C4-2B (cell line): ENCODE results near the gene SLC43A2.

Source experiments
- ZFX ChIP-seq: fragments of 450-650 bp; IDR thresholded peaks from 2 replicates; pipeline ENCODE4 v1.6.1; 2017
- TF ChIP-seq, protein P1 (sequence below): fragments of 450-650 bp; conservative IDR thresholded peaks from 2 replicates; pipeline ENCODE4 v1.5.1; 2017; ENCODE audit warnings: mild to moderate bottlenecking

DNA sequence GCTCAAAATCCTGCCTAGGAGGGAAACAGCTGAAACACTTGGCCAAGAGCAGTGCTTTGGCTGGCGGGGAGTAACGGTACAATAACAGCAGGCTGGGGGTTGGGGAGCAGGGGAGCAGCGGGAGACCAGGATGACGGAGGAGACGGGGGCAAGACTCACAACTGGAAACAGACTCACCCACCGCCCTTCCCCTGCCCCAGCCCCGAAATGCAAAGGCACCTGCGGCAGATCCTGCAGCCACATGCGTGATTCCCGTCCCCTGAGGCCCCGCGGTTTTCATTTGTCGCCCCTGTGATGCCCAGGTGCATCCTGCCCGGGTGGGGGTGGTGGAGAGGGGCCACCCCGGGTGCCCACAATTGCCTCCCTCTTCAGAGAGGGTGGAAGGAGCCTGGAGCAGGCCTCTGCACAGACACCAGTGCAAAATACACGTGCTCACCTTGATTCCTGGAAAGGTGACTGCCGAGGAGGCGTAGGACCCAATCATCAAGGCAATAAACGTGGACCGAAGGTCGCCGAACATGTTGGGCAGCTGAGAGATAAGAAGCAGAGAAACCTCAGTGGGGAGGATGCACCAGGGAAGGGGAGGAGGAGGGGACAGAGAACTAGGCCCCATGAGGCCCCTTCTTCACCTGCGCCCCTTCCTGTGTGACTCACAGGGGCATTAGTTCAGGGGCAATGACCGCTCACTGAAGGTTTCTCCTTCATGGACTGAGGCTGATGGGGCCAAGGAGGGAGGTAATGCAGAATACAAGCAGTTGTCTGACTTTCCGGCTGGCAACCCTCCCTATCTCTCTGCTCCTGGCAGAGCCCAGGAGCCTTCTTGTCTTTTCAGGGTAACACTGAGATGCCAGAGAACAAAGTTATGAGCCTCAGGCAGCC is 35.6 kb downstream of the SLC43A2 start:
- TF ChIP-seq, protein P1, sequence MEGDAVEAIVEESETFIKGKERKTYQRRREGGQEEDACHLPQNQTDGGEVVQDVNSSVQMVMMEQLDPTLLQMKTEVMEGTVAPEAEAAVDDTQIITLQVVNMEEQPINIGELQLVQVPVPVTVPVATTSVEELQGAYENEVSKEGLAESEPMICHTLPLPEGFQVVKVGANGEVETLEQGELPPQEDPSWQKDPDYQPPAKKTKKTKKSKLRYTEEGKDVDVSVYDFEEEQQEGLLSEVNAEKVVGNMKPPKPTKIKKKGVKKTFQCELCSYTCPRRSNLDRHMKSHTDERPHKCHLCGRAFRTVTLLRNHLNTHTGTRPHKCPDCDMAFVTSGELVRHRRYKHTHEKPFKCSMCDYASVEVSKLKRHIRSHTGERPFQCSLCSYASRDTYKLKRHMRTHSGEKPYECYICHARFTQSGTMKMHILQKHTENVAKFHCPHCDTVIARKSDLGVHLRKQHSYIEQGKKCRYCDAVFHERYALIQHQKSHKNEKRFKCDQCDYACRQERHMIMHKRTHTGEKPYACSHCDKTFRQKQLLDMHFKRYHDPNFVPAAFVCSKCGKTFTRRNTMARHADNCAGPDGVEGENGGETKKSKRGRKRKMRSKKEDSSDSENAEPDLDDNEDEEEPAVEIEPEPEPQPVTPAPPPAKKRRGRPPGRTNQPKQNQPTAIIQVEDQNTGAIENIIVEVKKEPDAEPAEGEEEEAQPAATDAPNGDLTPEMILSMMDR = no peak
- TF ChIP-seq ZFX = no peak
